Measurements from ENCODE around the gene MSI2.

- TF ChIP-seq EZH2phosphoT487 (IDR thresholded peaks at IDR 0.05; ENCODE audit: borderline replicate concordance): no peak
- no peak for TF ChIP-seq CTCF (conservative IDR thresholded peaks at IDR 0.05; ENCODE audit: low read length)
These were observed 116.7 kb downstream of the MSI2 start for GRCh38 chr17:57373048-57373447.
